Cardiac muscle cell (in vitro differentiated cells and primary cell): ENCODE measurements around the gene AGFG2. TPM values are rescaled to one million over a fixed set of nuclear protein-coding genes. Genes with fewer than 3 reads are reported as not detected.

Source experiments
- DNase-seq, 2 donors: peaks; one replicate each; pipeline versions ENCODE4 v3.0.0 to v3.0.0-alpha.2; 2010 to 2017; ENCODE audit warnings: low read depth in 1 of 2, low spot score in 1 of 2
- H3K27ac ChIP-seq: fragments of 200-600 bp; sonication (generic); 2 replicates; pipeline ENCODE4 v1.5.1; 2016
- H3K27me3 ChIP-seq: fragments of 200-600 bp; sonication (generic); 2 replicates; pipeline ENCODE4 v1.6.0; 2016; ENCODE audit warnings: control low read depth
- H3K36me3 ChIP-seq: fragments of 200-600 bp; sonication (generic); 2 replicates; pipeline ENCODE4 v1.5.1; 2016; ENCODE audit warnings: control low read depth
- H3K4me1 ChIP-seq: fragments of 200-600 bp; sonication (generic); 2 replicates; pipeline ENCODE4 v1.8.1; 2017; ENCODE audit warnings: low read depth, mild to moderate bottlenecking, mixed run types
- H3K4me3 ChIP-seq: fragments of 200-600 bp; sonication (generic); 2 replicates; pipeline ENCODE4 v1.5.1; 2016; ENCODE audit warnings: mild to moderate bottlenecking
- H3K9me3 ChIP-seq: fragments of 200-600 bp; sonication (generic); 2 replicates; pipeline ENCODE4 v1.5.1; 2017; ENCODE audit warnings: low read depth, mild to moderate bottlenecking, control low read depth
- CTCF ChIP-seq: IDR thresholded peaks from 2 replicates; pipeline ENCODE4 v1.5.1; 2012; ENCODE audit warnings: low read depth, mild to moderate bottlenecking, low read length
- polyA plus RNA-seq: library from polyadenylated mRNA; unstranded; fragments of >200 nt; fragmentation: Nextera tagmentation; extraction: Ambion mirVana; gene quantifications from 2 replicates; pipeline ENCODE4 v1.2.1, GENCODE V29; 2016
- total RNA-seq: library from RNA; depleted of rRNA; stranded (reverse); fragments of >200 nt; gene quantifications from 2 replicates; pipeline ENCODE4 v1.2.3, GENCODE V29; 2016

Gene AGFG2
- total and polyA plus RNA-seq, 2 experiments from 2014 or later, result 17.0 to 21.7 TPM

- Histone ChIP-seq H3K4me3 (no peak overlapping the region), H3K36me3 (no peaks in the 10 kb centered on the region), H3K4me1 (peaks cover 12% of the 10 kb centered on the region), H3K9me3 (no peaks in the 10 kb centered on the region), H3K27ac (no peak overlapping the region), H3K27me3 (no peaks in the 10 kb centered on the region)
- TF ChIP-seq CTCF, result no peak
- no peak for DNase-seq
Measured at GRCh38 chr7:100567751-100568175, 28.8 kb downstream of the AGFG2 start.

DNA sequence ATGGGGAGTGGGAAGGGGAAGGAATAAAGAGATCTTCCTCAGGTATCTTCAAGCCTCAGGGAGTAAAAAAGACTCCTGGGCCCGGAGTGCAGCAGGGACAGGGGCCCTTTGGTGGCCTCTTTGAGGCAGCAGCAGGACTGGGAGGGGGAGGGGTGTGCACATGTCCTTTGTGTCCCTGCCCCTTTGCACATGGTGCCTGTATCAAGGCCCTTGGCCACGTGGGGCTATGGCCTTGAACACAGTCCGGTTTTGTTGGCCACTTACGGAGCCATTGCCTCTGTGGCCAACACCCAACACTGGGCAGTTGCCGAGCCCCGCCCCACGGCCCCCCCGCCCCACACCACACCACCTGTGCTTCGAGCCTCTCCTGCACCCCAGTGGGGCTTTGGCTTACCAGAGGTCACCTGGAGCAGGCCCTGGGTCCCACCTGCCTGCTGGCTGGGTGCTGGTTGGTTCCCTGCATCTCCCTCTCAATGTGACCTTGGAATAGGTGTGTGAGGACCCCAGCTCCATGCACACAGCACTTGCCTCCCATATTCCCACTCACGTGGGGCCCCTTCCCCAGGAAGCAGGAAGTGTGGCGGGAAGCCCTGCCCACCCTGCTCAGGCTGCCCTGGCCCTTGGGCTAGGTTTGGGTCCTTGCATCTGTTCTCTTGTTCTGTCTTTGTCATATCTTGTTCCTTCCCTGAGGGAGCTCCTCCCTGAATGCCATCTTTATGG lies 29.3 kb downstream of the AGFG2 start:
- Histone ChIP-seq H3K27ac (no peak overlapping the region), H3K4me1 (peaks cover 12% of the 10 kb centered on the region), H3K4me3 (no peak overlapping the region), H3K27me3 (no peaks in the 10 kb centered on the region), H3K9me3 (no peaks in the 10 kb centered on the region), H3K36me3 (no peaks in the 10 kb centered on the region)
- no peak for TF ChIP-seq CTCF
- DNase-seq, result no peak

GRCh38 chr7:100568896-100569844 lies 30.2 kb downstream of the AGFG2 start:
- Histone ChIP-seq H3K4me1 (peaks cover 12% of the 10 kb centered on the region), H3K9me3 (no peaks in the 10 kb centered on the region), H3K36me3 (no peaks in the 10 kb centered on the region), H3K27ac (no peak overlapping the region), H3K4me3 (peak overlapping the region; percentile 20), H3K27me3 (no peaks in the 10 kb centered on the region)
- TF ChIP-seq CTCF, result peak; percentile 46
- peak; percentile 61 to 72 for DNase-seq

DNA sequence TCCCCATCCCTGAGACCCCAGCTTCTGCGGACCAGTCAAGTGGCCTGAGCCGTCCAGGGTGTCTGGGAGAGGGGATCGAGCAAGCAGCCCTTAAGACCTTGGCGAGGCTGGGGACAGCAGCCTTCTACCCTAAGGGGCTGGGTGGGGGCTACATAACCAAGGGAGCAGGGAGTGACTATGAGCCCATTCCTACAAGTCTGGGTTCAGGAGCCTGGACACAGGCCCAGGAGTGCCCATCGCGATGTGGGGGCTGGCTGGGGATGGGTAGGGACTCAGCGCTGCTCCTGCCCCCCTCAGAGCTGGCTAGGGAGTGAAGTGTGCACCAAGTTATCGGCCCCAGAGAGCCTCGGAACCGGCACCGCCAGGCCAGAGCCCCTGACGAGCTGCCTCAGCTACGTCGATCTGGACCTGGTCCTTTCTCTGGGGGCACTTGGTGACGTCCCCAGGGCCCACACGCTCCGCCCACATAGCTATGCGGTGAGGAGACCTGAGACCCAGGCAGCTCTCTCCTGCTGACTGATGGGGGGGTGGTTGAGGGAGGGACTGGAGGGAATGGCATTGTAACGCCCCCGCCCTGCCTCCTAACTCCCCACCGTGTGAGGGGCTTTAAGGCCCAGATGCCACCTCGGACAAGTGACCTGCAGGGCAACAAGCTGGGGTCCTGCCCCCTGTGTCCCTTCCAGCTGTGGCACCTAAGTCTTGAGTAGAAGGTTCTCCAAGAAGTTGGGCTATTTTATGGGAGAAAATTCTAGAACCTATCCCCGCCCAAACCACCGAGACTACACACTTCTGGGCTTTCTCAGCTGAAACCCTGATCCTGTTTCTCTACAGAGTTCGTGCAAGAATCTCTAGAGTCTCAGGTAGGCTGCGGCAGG lies 32.2 kb downstream of the AGFG2 start:
- no peak for TF ChIP-seq CTCF
- no peaks in the 10 kb centered on the region for H3K27me3 ChIP-seq
- H3K27ac ChIP-seq, result no peak overlapping the region
- H3K36me3 ChIP-seq, result no peaks in the 10 kb centered on the region
- no peak overlapping the region for H3K4me3 ChIP-seq
- H3K4me1 ChIP-seq, result peaks cover 12% of the 10 kb centered on the region
- DNase-seq, result peak in 1 of 2 donors; percentile 25
- no peaks in the 10 kb centered on the region for H3K9me3 ChIP-seq

DNA sequence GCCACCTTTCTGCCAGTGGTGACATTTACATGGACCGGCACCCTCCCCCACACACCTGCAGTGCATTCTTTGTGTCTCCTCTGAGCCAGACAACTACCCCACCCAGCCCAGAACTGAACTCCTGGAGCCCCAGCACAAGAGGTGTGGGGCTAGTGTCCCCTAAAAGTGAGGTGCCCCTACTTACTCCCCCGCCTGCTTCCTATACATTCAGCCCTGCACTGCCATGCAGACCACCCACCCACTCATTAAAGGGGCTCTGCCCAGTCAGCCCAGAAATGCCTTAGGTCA lies 32.8 kb downstream of the AGFG2 start:
- Histone ChIP-seq H3K27ac (no peak overlapping the region), H3K27me3 (no peaks in the 10 kb centered on the region), H3K4me1 (peaks cover 12% of the 10 kb centered on the region), H3K9me3 (no peaks in the 10 kb centered on the region), H3K36me3 (no peaks in the 10 kb centered on the region), H3K4me3 (no peak overlapping the region)
- DNase-seq, result no peak
- no peak for TF ChIP-seq CTCF
